OCI-LY3 (cell line): ENCODE data around the gene CAMK1D.

Experiments used
- EZH2phosphoT487 ChIP-seq: fragments of 200-600 bp; shearing (Covaris generic); IDR thresholded peaks from 2 replicates; pipeline ENCODE4 v1.6.1; 2018; ENCODE audit warnings: antibody characterized with exemption, mixed run types, low read depth
- TF ChIP-seq, protein P1 (sequence below): fragments of 200-600, 300-600 bp; sonication (generic); IDR thresholded peaks from 2 replicates; pipeline ENCODE4 v1.5.1; 2014; ENCODE audit warnings: antibody characterized with exemption, low read length, low read depth

DNA sequence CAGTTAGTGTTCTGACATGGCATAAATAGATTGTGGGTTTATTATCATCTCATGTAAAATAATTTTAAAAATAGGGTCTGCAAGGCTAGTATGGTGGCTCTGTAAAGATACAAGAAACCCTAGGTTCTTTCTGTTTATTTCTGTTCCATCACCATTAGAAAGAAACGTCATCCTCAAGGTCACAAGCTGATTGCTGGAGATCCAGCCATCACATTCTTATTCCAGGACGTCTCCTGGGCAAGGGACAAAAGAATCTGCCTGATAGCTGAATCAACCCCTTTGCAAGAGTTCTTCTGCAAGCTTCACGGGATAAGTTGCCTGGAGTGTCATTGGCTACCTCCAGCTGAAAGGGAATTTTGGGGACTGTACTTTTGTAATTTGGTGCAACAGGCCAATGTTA, 184.4 kb downstream of the CAMK1D start:
- TF ChIP-seq, protein P1, sequence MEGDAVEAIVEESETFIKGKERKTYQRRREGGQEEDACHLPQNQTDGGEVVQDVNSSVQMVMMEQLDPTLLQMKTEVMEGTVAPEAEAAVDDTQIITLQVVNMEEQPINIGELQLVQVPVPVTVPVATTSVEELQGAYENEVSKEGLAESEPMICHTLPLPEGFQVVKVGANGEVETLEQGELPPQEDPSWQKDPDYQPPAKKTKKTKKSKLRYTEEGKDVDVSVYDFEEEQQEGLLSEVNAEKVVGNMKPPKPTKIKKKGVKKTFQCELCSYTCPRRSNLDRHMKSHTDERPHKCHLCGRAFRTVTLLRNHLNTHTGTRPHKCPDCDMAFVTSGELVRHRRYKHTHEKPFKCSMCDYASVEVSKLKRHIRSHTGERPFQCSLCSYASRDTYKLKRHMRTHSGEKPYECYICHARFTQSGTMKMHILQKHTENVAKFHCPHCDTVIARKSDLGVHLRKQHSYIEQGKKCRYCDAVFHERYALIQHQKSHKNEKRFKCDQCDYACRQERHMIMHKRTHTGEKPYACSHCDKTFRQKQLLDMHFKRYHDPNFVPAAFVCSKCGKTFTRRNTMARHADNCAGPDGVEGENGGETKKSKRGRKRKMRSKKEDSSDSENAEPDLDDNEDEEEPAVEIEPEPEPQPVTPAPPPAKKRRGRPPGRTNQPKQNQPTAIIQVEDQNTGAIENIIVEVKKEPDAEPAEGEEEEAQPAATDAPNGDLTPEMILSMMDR, result no peak
- no peak for TF ChIP-seq EZH2phosphoT487
